ENCODE measurements around the gene DHRS7. TPM values are rescaled to one million over a fixed set of nuclear protein-coding genes. Genes with fewer than 3 reads are reported as not detected.
A peak's percentile ranks its signal among the peaks of the same experiment; 100 is the strongest.

The DHRS7 gene, protein sequence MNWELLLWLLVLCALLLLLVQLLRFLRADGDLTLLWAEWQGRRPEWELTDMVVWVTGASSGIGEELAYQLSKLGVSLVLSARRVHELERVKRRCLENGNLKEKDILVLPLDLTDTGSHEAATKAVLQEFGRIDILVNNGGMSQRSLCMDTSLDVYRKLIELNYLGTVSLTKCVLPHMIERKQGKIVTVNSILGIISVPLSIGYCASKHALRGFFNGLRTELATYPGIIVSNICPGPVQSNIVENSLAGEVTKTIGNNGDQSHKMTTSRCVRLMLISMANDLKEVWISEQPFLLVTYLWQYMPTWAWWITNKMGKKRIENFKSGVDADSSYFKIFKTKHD
- 15.4 and 17.6 TPM in 2 replicates for total RNA-seq (2011; cell fraction: chromatin; rRNA removed; ENCODE audit: low replicate concordance)
- total RNA-seq (2011; cell fraction: nucleolus; rRNA removed), result 20.0 and 20.5 TPM in 2 replicates
- 20.5 and 27.2 TPM in 2 replicates for total RNA-seq (2011; cell fraction: nucleoplasm; rRNA removed)
- total RNA-seq (2014; rRNA removed) (18.5 and 21.6 TPM in 2 replicates), total RNA-seq (2014; rRNA removed; fragmentation: Illumina TruSeq; extraction: Trizol) (17.1 and 20.8 TPM in 2 replicates), total RNA-seq (2015; rRNA removed; fragmentation: Illumina TruSeq; extraction: Trizol) (13.9 and 14.3 TPM in 2 replicates), total RNA-seq (2021) (14.5 and 15.7 TPM in 2 replicates), polyA plus RNA-seq (2011; rRNA removed) (10.1 and 10.2 TPM in 2 replicates), polyA plus RNA-seq (2014; fragmentation: Illumina TruSeq; extraction: Trizol) (13.6 and 15.6 TPM in 2 replicates), polyA plus RNA-seq (2014; fragmentation: Nextera tagmentation; extraction: Ambion mirVana) (10 to 100 TPM; 16.4 to 20.1 TPM), polyA plus RNA-seq (2014; rRNA removed) (12.4 and 12.8 TPM in 2 replicates), polyA minus RNA-seq (2011; rRNA and poly(A)+ RNA removed) (8.4 and 14.6 TPM in 2 replicates), Bru-seq, nascent RNA (percentile 68 among the genes with signal in this experiment), BruChase-seq, experiment 1, labeled RNA remaining after a 2-hour chase (percentile 58 among the genes with signal in this experiment), BruChase-seq, experiment 2, labeled RNA remaining after a 6-hour chase (percentile 60 among the genes with signal in this experiment)
- polyA plus RNA-seq (2011; cell fraction: cytosol; rRNA removed), result 8.9 and 10.3 TPM in 2 replicates
- 4.3 and 6.8 TPM in 2 replicates for polyA plus RNA-seq (2011; cell fraction: nucleus; rRNA removed)
- 16.4 and 25.2 TPM in 2 replicates for polyA plus RNA-seq (2012)
- 3.0 and 5.6 TPM in 2 replicates for polyA minus RNA-seq (2011; cell fraction: cytosol; rRNA and poly(A)+ RNA removed)
- polyA minus RNA-seq (2011; cell fraction: nucleus; rRNA and poly(A)+ RNA removed), result 5.3 and 8.9 TPM in 2 replicates
- long read RNA-seq, experiment 1, transcript DHRS7-209 (7 exons, 1,322 nt), result major isoform, 56 of 69 reads
- long read RNA-seq, experiment 1, partial matches to known transcripts, result 8 of 69 reads
- long read RNA-seq, experiment 1, other reads (novel, unspliced or antisense), result 4 of 69 reads
- long read RNA-seq, experiment 2, transcript DHRS7-209 (7 exons, 1,322 nt), result major isoform, 10 of 14 reads
- long read RNA-seq, experiment 2, partial matches to known transcripts, result 3 of 14 reads
- long read RNA-seq, experiment 2, other reads (novel, unspliced or antisense), result 1 of 14 reads
- long read RNA-seq, experiment 3, transcript DHRS7-209 (7 exons, 1,322 nt), result major isoform, 30 of 35 reads
- long read RNA-seq, experiment 3, partial matches to known transcripts, result 0 of 35 reads
- long read RNA-seq, experiment 3, other reads (novel, unspliced or antisense), result 4 of 35 reads

DNA sequence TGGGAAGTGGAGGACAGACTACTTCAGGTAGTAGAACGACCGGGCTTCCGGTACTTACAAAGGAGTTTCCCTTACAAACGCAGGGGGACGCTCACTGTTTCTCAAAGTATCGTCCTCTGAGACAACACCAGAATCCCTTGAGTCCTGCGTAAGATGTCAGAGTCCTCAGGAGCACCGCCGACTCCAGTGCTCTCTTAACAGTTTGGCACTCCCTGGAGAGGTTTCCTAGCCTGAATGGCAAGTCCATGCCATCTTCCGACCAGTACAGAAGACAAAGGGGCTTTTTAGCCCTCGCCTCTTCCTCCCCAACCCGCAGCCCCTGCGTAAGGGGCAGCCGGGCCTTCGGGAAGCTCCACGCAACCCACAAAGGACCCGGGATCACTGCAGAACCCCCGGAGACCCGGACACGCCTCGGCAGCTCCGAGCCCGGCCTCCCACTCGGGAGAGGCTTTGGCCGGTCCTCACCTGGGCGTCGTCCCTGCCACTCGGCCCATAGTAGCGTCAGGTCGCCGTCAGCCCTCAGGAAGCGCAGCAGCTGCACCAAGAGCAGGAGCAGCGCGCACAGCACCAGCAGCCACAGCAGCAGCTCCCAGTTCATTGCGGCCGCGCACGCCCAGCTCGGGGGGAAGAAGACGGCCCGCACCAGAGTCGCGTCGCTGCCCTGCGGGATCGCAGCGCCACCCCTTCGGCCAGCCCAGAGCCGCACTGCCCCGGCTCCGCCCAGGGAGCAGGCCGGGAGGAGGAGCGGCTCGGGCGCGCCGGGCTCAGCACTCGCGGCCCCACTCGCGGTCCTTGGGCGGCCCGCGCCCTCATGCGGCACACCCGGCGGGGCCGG, at the start of gene DHRS7:
Gene DHRS7 (minus strand): TSS at position 687 of the 835 bp plus-strand sequence. CDS start 89 bp downstream, at position 598.
- in situ Hi-C loops (cut with MboI), result loop anchor here (10.0 kb wide), 2 partner anchors 100 to 200 kb away; no protein-coding TSS in a partner anchor
- POLR2A ChIA-PET, result interaction anchor here (0.7 to 1.3 kb wide), 2 partner anchors 10 to 12 kb away, joined by 3 to 4 read pairs; no protein-coding TSS in a partner anchor
- TF ChIP-seq MCM3 (IDR thresholded peaks at IDR 0.05) (no peak), PHTF2 (CRISPR knock-in tag; IDR thresholded peaks at IDR 0.05) (no peak), ZNF175 (CRISPR knock-in tag; IDR thresholded peaks at IDR 0.05; ENCODE audit: low read depth) (no peak), NFXL1 (CRISPR knock-in tag; IDR thresholded peaks at IDR 0.05) (no peak), ZNF695 (CRISPR knock-in tag; IDR thresholded peaks at IDR 0.05) (no peak), NCOR1 (IDR thresholded peaks at IDR 0.05) (no peak), XRCC4 (IDR thresholded peaks at IDR 0.05; ENCODE audit: extremely low read depth, insufficient read depth, insufficient read length) (no peak)
- TF ChIP-seq, protein P1, sequence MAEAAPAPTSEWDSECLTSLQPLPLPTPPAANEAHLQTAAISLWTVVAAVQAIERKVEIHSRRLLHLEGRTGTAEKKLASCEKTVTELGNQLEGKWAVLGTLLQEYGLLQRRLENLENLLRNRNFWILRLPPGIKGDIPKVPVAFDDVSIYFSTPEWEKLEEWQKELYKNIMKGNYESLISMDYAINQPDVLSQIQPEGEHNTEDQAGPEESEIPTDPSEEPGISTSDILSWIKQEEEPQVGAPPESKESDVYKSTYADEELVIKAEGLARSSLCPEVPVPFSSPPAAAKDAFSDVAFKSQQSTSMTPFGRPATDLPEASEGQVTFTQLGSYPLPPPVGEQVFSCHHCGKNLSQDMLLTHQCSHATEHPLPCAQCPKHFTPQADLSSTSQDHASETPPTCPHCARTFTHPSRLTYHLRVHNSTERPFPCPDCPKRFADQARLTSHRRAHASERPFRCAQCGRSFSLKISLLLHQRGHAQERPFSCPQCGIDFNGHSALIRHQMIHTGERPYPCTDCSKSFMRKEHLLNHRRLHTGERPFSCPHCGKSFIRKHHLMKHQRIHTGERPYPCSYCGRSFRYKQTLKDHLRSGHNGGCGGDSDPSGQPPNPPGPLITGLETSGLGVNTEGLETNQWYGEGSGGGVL (CRISPR knock-in tag; IDR thresholded peaks at IDR 0.05), result no peak
- TF ChIP-seq, protein P2, sequence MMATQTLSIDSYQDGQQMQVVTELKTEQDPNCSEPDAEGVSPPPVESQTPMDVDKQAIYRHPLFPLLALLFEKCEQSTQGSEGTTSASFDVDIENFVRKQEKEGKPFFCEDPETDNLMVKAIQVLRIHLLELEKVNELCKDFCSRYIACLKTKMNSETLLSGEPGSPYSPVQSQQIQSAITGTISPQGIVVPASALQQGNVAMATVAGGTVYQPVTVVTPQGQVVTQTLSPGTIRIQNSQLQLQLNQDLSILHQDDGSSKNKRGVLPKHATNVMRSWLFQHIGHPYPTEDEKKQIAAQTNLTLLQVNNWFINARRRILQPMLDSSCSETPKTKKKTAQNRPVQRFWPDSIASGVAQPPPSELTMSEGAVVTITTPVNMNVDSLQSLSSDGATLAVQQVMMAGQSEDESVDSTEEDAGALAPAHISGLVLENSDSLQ (IDR thresholded peaks at IDR 0.05), result no peak
- TF ChIP-seq, protein P3, sequence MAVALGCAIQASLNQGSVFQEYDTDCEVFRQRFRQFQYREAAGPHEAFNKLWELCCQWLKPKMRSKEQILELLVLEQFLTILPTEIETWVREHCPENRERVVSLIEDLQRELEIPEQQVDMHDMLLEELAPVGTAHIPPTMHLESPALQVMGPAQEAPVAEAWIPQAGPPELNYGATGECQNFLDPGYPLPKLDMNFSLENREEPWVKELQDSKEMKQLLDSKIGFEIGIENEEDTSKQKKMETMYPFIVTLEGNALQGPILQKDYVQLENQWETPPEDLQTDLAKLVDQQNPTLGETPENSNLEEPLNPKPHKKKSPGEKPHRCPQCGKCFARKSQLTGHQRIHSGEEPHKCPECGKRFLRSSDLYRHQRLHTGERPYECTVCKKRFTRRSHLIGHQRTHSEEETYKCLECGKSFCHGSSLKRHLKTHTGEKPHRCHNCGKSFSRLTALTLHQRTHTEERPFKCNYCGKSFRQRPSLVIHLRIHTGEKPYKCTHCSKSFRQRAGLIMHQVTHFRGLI (CRISPR knock-in tag; IDR thresholded peaks at IDR 0.05), result no peak

More for the DNA sequence above, at the start of gene DHRS7:
- ATAC-seq (peak; percentile 99), DNase-seq (ENCODE audit: extremely low read depth in 1 of 4, low spot score in 3 of 4) (peak; percentile 56 to 83 (median 72)), FAIRE-seq (peak; percentile 51)
- peaks cover 0 to 9% of the 10 kb centered on the region in 2 experiments; a peak in 2 of 5 replicates for H3K4me1 ChIP-seq (replicated peaks in 1 of 2; ENCODE audit: control insufficient read depth in 2 of 2, insufficient read depth in 2 of 2, low read length in 2 of 2)
- WGBS (ENCODE audit: insufficient coverage, low coverage, missing lambda C conversion rate), result under 1% methylated on average over 44 of the region's 68 CpGs
- peaks cover 5% of the 10 kb centered on the region for H3K79me2 ChIP-seq (ENCODE audit: control insufficient read depth, insufficient read depth, low read length)
- BruUV-seq (replicated peaks), result TSS peak; percentile 66
- H3K27me3 ChIP-seq (ENCODE audit: control insufficient read depth in 2 of 2, insufficient read depth in 2 of 2, low read length in 2 of 2), result no peaks in the 10 kb centered on the region
- peak within 1 kb of the TSS; percentile 92 for H3K4me2 ChIP-seq (ENCODE audit: insufficient read depth, low read length)
- intact Hi-C loops (cut with micrococcal nuclease), result loop anchor here (1.0 to 5.0 kb wide), 4 partner anchors 72 to 533 kb away; no protein-coding TSS in a partner anchor
- no peaks in the 10 kb centered on the region for H3K9me3 ChIP-seq (replicated peaks; ENCODE audit: control insufficient read depth, insufficient read depth, low read depth, low read length)
- no peaks in the 10 kb centered on the region for H4K20me1 ChIP-seq (replicated peaks; ENCODE audit: control insufficient read depth, insufficient read depth, low read length)
- peak within 1 kb of the TSS; percentile 74 for H3K4me3 ChIP-seq
- peak within 1 kb of the TSS; percentile 75 for H3K27ac ChIP-seq (ENCODE audit: extremely low read depth, low read depth, low read length)
- H3K9ac ChIP-seq (ENCODE audit: insufficient read depth in 1 of 2, low read depth in 2 of 2, low read length in 2 of 2), result peak within 1 kb of the TSS; percentile 83 to 95
- CTCF ChIA-PET (ENCODE audit: low intra/inter-chr PET ratio), result no interaction called here
- H2AFZ ChIP-seq (ENCODE audit: low read depth, low read length), result peak within 1 kb of the TSS; percentile 97
- H3K36me3 ChIP-seq (ENCODE audit: control insufficient read depth, insufficient read depth, low read length), result no peaks in the 10 kb centered on the region
- H3K9me1 ChIP-seq (ENCODE audit: control insufficient read depth, insufficient read depth, low read length), result no peaks in the 10 kb centered on the region
